IMR-90 (cell line): ENCODE data around the gene CARMIL1. TPM values are rescaled to one million over a fixed set of nuclear protein-coding genes. Genes with fewer than 3 reads are reported as not detected.

Experiments used
- ATAC-seq: fragments of 200-7000 bp; cut with Tn5 transposase; 2 replicates; pipeline ENCODE4 v1.9.1; 2020; ENCODE audit warnings: low read depth, mild to moderate bottlenecking, moderate library complexity
- BruUV-seq: library from RNA; stranded (reverse); fragments of 400-500 nt; replicated peaks from 2 replicates; lab custom pipeline; 2021; lab: Mats Ljungman, UMichigan
- CTCF ChIA-PET: fragments of 300-600 bp; formaldehyde crosslinking; extraction: SDS; loops from one replicate; lab custom pipeline; 2021; ENCODE audit warnings: antibody characterized with exemption; lab: Yijun Ruan, JAX
- POLR2A ChIA-PET: fragments of 300-600 bp; sonication (Branson Sonifier 250); formaldehyde crosslinking; loops from one replicate; lab custom pipeline; 2022; ENCODE audit warnings: antibody characterized with exemption; ENCODE audit not compliant: unreplicated experiment; lab: Charles Lee
- DNase-seq: peaks from one replicate; pipeline ENCODE4 v3.0.0; 2013
- H2AFZ ChIP-seq: replicated peaks from 2 replicates; pipeline ENCODE3; 2013; ENCODE audit warnings: low read length, mild to moderate bottlenecking; ENCODE audit not compliant: poor library complexity
- H2AK5ac ChIP-seq: 2 replicates; pipeline ENCODE4 v1.6.1; 2013; ENCODE audit warnings: low read depth, low read length, inconsistent platforms
- H2AK9ac ChIP-seq: replicated peaks from 2 replicates; pipeline ENCODE3; 2013; ENCODE audit warnings: mild to moderate bottlenecking, low read depth, low read length, moderate library complexity; ENCODE audit not compliant: poor library complexity
- H2BK120ac ChIP-seq: 2 replicates; pipeline ENCODE4 v1.6.1; 2013; ENCODE audit warnings: low read depth, low read length, inconsistent platforms
- H2BK15ac ChIP-seq: 3 replicates; pipeline ENCODE4 v1.6.1; 2013; ENCODE audit warnings: low read depth, low read length, inconsistent platforms
- H2BK20ac ChIP-seq: 2 replicates; pipeline ENCODE4 v1.6.1; 2013; ENCODE audit warnings: low read depth, mild to moderate bottlenecking, inconsistent platforms, low read length, moderate library complexity
- H2BK5ac ChIP-seq: 2 replicates; pipeline ENCODE4 v1.6.1; 2013; ENCODE audit warnings: mild to moderate bottlenecking, low read depth, low read length, inconsistent platforms; ENCODE audit not compliant: poor library complexity, severe bottlenecking
- H3K14ac ChIP-seq: replicated peaks from 2 replicates; pipeline ENCODE4 v1.6.1; 2013; ENCODE audit warnings: low read depth, low read length, inconsistent platforms
- H3K18ac ChIP-seq: 2 replicates; pipeline ENCODE4 v1.6.1; 2013; ENCODE audit warnings: low read depth, low read length, control low read depth
- H3K23ac ChIP-seq: 2 replicates; pipeline ENCODE4 v1.6.1; 2013; ENCODE audit warnings: low read depth, low read length, inconsistent platforms
- H3K27ac ChIP-seq: 2 replicates; pipeline ENCODE4 v1.5.1; 2013; ENCODE audit warnings: mild to moderate bottlenecking, control low read depth, low read length; ENCODE audit not compliant: insufficient read depth
- H3K27me3 ChIP-seq: 2 replicates; pipeline ENCODE4 v1.6.1; 2013; ENCODE audit warnings: low read length; ENCODE audit not compliant: control insufficient read depth, insufficient read depth
- H3K36me3 ChIP-seq: 2 replicates; pipeline ENCODE4 v1.6.1; 2013; ENCODE audit warnings: low read length, mixed read lengths; ENCODE audit not compliant: control insufficient read depth, insufficient read depth
- H3K4ac ChIP-seq: 2 replicates; pipeline ENCODE4 v1.6.1; 2013; ENCODE audit warnings: low read depth, low read length, inconsistent platforms
- H3K4me1 ChIP-seq: 2 replicates; pipeline ENCODE4 v1.6.1; 2013; ENCODE audit warnings: low read length, mixed read lengths; ENCODE audit not compliant: control insufficient read depth, insufficient read depth
- H3K4me2 ChIP-seq: 2 replicates; pipeline ENCODE4 v1.6.1; 2013; ENCODE audit warnings: low read depth, mild to moderate bottlenecking, control low read depth, low read length, moderate library complexity
- H3K4me3 ChIP-seq: 2 replicates; pipeline ENCODE4 v1.5.1; 2013; ENCODE audit warnings: low read depth, mild to moderate bottlenecking, control low read depth, low read length, moderate library complexity; ENCODE audit not compliant: insufficient read depth
- H3K56ac ChIP-seq: 2 replicates; pipeline ENCODE4 v1.6.1; 2013; ENCODE audit warnings: low read length, inconsistent platforms; ENCODE audit not compliant: insufficient read depth; ENCODE audit errors: extremely low read depth
- H3K79me1 ChIP-seq, 2 experiments: 2 replicates each; pipeline ENCODE4 v1.6.1; 2013; ENCODE audit warnings: low read length in 2 of 2, inconsistent platforms in 1 of 2, low read depth in 1 of 2
- H3K9ac ChIP-seq: 2 replicates; pipeline ENCODE4 v1.6.1; 2013; ENCODE audit warnings: low read depth, low read length, control low read depth
- H3K9me1 ChIP-seq: 2 replicates; pipeline ENCODE4 v1.6.1; 2013; ENCODE audit warnings: low read length, inconsistent platforms; ENCODE audit not compliant: insufficient read depth
- H3K9me3 ChIP-seq: 2 replicates; pipeline ENCODE4 v1.6.1; 2013; ENCODE audit warnings: low read length; ENCODE audit not compliant: control insufficient read depth, insufficient read depth
- H4K20me1 ChIP-seq: 2 replicates; pipeline ENCODE4 v1.6.1; 2013; ENCODE audit warnings: low read length, inconsistent platforms; ENCODE audit not compliant: insufficient read depth
- H4K5ac ChIP-seq: 2 replicates; pipeline ENCODE4 v1.6.1; 2013; ENCODE audit warnings: mild to moderate bottlenecking, low read depth, low read length, control low read depth
- H4K8ac ChIP-seq, 2 experiments: 2 replicates each; pipeline ENCODE4 v1.6.1; 2013; ENCODE audit warnings: low read depth in 2 of 2, low read length in 2 of 2, control low read depth in 1 of 2, inconsistent platforms in 1 of 2
- H4K91ac ChIP-seq: 2 replicates; pipeline ENCODE4 v1.6.1; 2013; ENCODE audit warnings: low read depth, low read length, inconsistent platforms; ENCODE audit not compliant: insufficient read depth
- BHLHE40 ChIP-seq: fragments of 150-350 bp; IDR thresholded peaks from 2 replicates; pipeline ENCODE4 v1.6.1; 2016; ENCODE audit warnings: mild to moderate bottlenecking, low read depth, low read length
- CEBPB ChIP-seq: IDR thresholded peaks from 2 replicates; pipeline ENCODE4 v1.6.1; 2012; ENCODE audit warnings: low read depth, low read length, improper control_type of control experiment
- CHD1 ChIP-seq: IDR thresholded peaks from 2 replicates; pipeline ENCODE4 v1.6.1; 2012; ENCODE audit warnings: low read depth, low read length, improper control_type of control experiment
- FOS ChIP-seq: fragments of 150-350 bp; IDR thresholded peaks from 2 replicates; pipeline ENCODE4 v1.6.1; 2016; ENCODE audit warnings: low read depth, low read length
- MAFK ChIP-seq: IDR thresholded peaks from 2 replicates; pipeline ENCODE4 v1.6.1; 2012; ENCODE audit warnings: low read depth, low read length, improper control_type of control experiment
- MXI1 ChIP-seq: IDR thresholded peaks from 2 replicates; pipeline ENCODE4 v1.6.1; 2012; ENCODE audit warnings: low read depth, mild to moderate bottlenecking, low read length, moderate library complexity, borderline replicate concordance
- NFE2L2 ChIP-seq: fragments of 150-350 bp; IDR thresholded peaks from 2 replicates; pipeline ENCODE4 v1.6.1; 2016; ENCODE audit warnings: low read depth, mild to moderate bottlenecking, low read length
- POLR2A ChIP-seq: IDR thresholded peaks from 2 replicates; pipeline ENCODE4 v1.6.1; 2012; ENCODE audit warnings: mild to moderate bottlenecking, low read depth, low read length
- RCOR1 ChIP-seq: IDR thresholded peaks from 2 replicates; pipeline ENCODE4 v1.6.1; 2012; ENCODE audit warnings: mild to moderate bottlenecking, low read length, improper control_type of control experiment; ENCODE audit not compliant: insufficient replicate concordance
- SMC3 ChIP-seq: fragments of 150-350 bp; IDR thresholded peaks from 2 replicates; pipeline ENCODE4 v1.6.1; 2016; ENCODE audit warnings: low read depth, mild to moderate bottlenecking, antibody characterized with exemption, low read length, moderate library complexity
- WGBS, 2 experiments: methylation state at CpG; one replicate each; pipeline versions ENCODE4 v1.1.5 to v1.1.7; 2013; ENCODE audit warnings: missing lambda C conversion rate in 2 of 2; ENCODE audit not compliant: insufficient read length in 1 of 2; ENCODE audit errors: extremely low coverage in 2 of 2; 5-methylcytosine and 5-hydroxymethylcytosine counted together
- dilution Hi-C: fragments of 300-500 bp; cut with HindIII; formaldehyde crosslinking; loops from one replicate; pipeline ENCODE4 v1.14.3; 2018; ENCODE audit warnings: low sequenced_read_pairs; ENCODE audit not compliant: unreplicated experiment
- in situ Hi-C: fragments of 300-500 bp; cut with MboI; formaldehyde crosslinking; loops from 3 replicates; pipeline ENCODE4 v1.14.3; 2019; ENCODE audit warnings: low sequenced_read_pairs, inconsistent platforms, mixed read lengths
- intact Hi-C: fragments of 100-400 bp; cut with micrococcal nuclease; formaldehyde crosslinking; loops from 2 replicates; pipeline ENCODE4 v1.10.0; 2022
- polyA plus RNA-seq, 3 experiments: library from polyadenylated mRNA; depleted of rRNA; stranded (reverse); fragments of >200 nt; gene quantifications; 2 replicates each; pipeline ENCODE4 v1.2.3, GENCODE V29; 2012; ENCODE audit warnings: low replicate concordance in 1 of 3
- total RNA-seq: library from RNA; depleted of rRNA; stranded (reverse); fragments of >200 nt; gene quantifications from 2 replicates; pipeline ENCODE4 v1.2.3, GENCODE V29; 2012
- TF ChIP-seq, protein P1 (sequence below): conservative IDR thresholded peaks from 2 replicates; pipeline ENCODE4 v1.5.1; 2012; ENCODE audit warnings: mild to moderate bottlenecking, low read depth, low read length, improper control_type of control experiment
- TF ChIP-seq, protein P2 (sequence below): fragments of 150-350 bp; IDR thresholded peaks from 2 replicates; pipeline ENCODE4 v1.6.1; 2017; ENCODE audit warnings: mild to moderate bottlenecking, antibody characterized with exemption, low read length, low read depth
- TF ChIP-seq, protein P3 (sequence below): fragments of 150-350 bp; IDR thresholded peaks from 2 replicates; pipeline ENCODE4 v1.6.1; 2016; ENCODE audit warnings: low read depth, mild to moderate bottlenecking, low read length, moderate library complexity, borderline replicate concordance

Gene CARMIL1
- total and polyA plus RNA-seq, 2 of the 4 experiments (the other 2 are of a cell fraction) = 1.3 to 2.9 TPM

DNA sequence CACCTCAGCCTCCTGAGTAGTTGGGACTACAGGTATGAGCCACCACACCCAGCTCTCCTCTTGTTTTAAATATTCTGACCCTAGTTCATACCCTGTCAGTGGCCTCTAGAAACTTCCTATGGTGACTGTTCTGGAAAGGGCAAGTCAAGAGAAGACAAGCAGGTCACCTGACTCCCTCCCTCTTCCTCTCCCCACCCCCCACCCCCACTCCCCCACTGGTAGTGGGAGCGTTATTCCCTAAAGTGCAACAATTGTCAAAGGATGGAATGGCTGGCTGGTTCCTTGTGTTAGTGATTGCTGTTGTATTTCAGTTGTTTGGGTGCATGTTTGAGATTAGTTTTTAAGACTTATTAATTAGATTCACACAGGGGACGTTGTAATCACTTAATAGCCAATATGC is 136.1 kb downstream of the CARMIL1 start:
- no peak overlapping the region for H2BK20ac ChIP-seq
- in situ Hi-C loops (no loop called here), intact Hi-C loops (no loop called here), dilution Hi-C loops (no loop called here)
- no TSS peak for BruUV-seq
- H2AFZ ChIP-seq = no peak overlapping the region
- H3K9me1 ChIP-seq = no peaks in the 10 kb centered on the region
- no peaks in the 10 kb centered on the region for H3K27me3 ChIP-seq
- H2AK9ac ChIP-seq = no peak overlapping the region
- no peaks in the 10 kb centered on the region for H3K36me3 ChIP-seq
- no peak overlapping the region for H3K4ac ChIP-seq
- H3K4me3 ChIP-seq = no peak overlapping the region
- no peak overlapping the region for H3K4me2 ChIP-seq
- ATAC-seq = no peak
- no peak overlapping the region for H2BK15ac ChIP-seq
- H4K8ac ChIP-seq = no peak overlapping the region
- no peaks in the 10 kb centered on the region for H3K9me3 ChIP-seq
- POLR2A ChIA-PET = no interaction called here
- H3K18ac ChIP-seq = no peak overlapping the region
- no peaks in the 10 kb centered on the region for H3K79me1 ChIP-seq
- H4K5ac ChIP-seq = no peak overlapping the region
- CTCF ChIA-PET = no interaction called here
- H3K9ac ChIP-seq = no peak overlapping the region
- DNase-seq = no peak
- no peak overlapping the region for H3K23ac ChIP-seq
- no peak overlapping the region for H2BK5ac ChIP-seq
- no peak overlapping the region for H3K56ac ChIP-seq
- no peaks in the 10 kb centered on the region for H3K4me1 ChIP-seq
- TF ChIP-seq BHLHE40 = no peak
- no peak for TF ChIP-seq FOS
- TF ChIP-seq, protein P1, sequence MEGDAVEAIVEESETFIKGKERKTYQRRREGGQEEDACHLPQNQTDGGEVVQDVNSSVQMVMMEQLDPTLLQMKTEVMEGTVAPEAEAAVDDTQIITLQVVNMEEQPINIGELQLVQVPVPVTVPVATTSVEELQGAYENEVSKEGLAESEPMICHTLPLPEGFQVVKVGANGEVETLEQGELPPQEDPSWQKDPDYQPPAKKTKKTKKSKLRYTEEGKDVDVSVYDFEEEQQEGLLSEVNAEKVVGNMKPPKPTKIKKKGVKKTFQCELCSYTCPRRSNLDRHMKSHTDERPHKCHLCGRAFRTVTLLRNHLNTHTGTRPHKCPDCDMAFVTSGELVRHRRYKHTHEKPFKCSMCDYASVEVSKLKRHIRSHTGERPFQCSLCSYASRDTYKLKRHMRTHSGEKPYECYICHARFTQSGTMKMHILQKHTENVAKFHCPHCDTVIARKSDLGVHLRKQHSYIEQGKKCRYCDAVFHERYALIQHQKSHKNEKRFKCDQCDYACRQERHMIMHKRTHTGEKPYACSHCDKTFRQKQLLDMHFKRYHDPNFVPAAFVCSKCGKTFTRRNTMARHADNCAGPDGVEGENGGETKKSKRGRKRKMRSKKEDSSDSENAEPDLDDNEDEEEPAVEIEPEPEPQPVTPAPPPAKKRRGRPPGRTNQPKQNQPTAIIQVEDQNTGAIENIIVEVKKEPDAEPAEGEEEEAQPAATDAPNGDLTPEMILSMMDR = no peak
- TF ChIP-seq NFE2L2 = no peak
- no peak for TF ChIP-seq MXI1
- no peak for TF ChIP-seq CHD1
- TF ChIP-seq POLR2A = no peak
- no peak for TF ChIP-seq SMC3
- TF ChIP-seq, protein P2, sequence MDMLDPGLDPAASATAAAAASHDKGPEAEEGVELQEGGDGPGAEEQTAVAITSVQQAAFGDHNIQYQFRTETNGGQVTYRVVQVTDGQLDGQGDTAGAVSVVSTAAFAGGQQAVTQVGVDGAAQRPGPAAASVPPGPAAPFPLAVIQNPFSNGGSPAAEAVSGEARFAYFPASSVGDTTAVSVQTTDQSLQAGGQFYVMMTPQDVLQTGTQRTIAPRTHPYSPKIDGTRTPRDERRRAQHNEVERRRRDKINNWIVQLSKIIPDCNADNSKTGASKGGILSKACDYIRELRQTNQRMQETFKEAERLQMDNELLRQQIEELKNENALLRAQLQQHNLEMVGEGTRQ = no peak
- no peak for TF ChIP-seq MAFK
- TF ChIP-seq CEBPB = no peak
- TF ChIP-seq, protein P3, sequence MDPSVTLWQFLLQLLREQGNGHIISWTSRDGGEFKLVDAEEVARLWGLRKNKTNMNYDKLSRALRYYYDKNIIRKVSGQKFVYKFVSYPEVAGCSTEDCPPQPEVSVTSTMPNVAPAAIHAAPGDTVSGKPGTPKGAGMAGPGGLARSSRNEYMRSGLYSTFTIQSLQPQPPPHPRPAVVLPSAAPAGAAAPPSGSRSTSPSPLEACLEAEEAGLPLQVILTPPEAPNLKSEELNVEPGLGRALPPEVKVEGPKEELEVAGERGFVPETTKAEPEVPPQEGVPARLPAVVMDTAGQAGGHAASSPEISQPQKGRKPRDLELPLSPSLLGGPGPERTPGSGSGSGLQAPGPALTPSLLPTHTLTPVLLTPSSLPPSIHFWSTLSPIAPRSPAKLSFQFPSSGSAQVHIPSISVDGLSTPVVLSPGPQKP = no peak
- no peak for TF ChIP-seq RCOR1
- no peak overlapping the region for H2AK5ac ChIP-seq
- no peaks in the 10 kb centered on the region for H4K20me1 ChIP-seq
- no peak overlapping the region for H3K27ac ChIP-seq
- H4K91ac ChIP-seq = no peak overlapping the region
- no CpG with 5 or more reads among the region's 2 CpGs for WGBS, 2 experiments
- no peak overlapping the region for H3K14ac ChIP-seq
- H2BK120ac ChIP-seq = no peak overlapping the region
